HG03520 (cell line): ENCODE measurements around the gene KLF12.

Source experiments
- ATAC-seq: cut with Tn5 transposase; IDR thresholded peaks from one replicate; pipeline ENCODE4 v1.9.1; 2021; ENCODE audit warnings: mild to moderate bottlenecking, moderate library complexity; ENCODE audit not compliant: unreplicated experiment

KLF12 gene

GRCh38 chr13:74134221-74134776, at the start of gene KLF12:
TSS of gene KLF12 (minus strand) at chr13:74134404.
- ATAC-seq: peak; percentile 59

- ATAC-seq: no peak
Observed at GRCh38 chr13:74182491-74182890, 48.3 kb upstream of the KLF12 start.

GRCh38 chr13:74174810-74175209, 40.6 kb upstream of the KLF12 start:
- no peak for ATAC-seq

- ATAC-seq: no peak
Observed at GRCh38 chr13:74173822-74174221, 39.6 kb upstream of the KLF12 start.

GRCh38 chr13:74171641-74172040, 37.4 kb upstream of the KLF12 start:
- ATAC-seq: no peak

- ATAC-seq: no peak
Observed at GRCh38 chr13:74169676-74170075, 35.5 kb upstream of the KLF12 start.

- ATAC-seq: no peak
Observed at GRCh38 chr13:74168263-74168675, 34.1 kb upstream of the KLF12 start.

- no peak for ATAC-seq
Observed at GRCh38 chr13:74166261-74167004, 32.2 kb upstream of the KLF12 start.

GRCh38 chr13:74162782-74163181, 28.6 kb upstream of the KLF12 start:
- ATAC-seq: no peak

- no peak for ATAC-seq
Observed at GRCh38 chr13:74162135-74162534, 27.9 kb upstream of the KLF12 start.

- ATAC-seq: no peak
Observed at GRCh38 chr13:74158571-74159352, 24.6 kb upstream of the KLF12 start.

GRCh38 chr13:74158028-74158427, 23.8 kb upstream of the KLF12 start:
- no peak for ATAC-seq

- no peak for ATAC-seq
Observed at GRCh38 chr13:74154981-74155380, 20.8 kb upstream of the KLF12 start.

- ATAC-seq: peak; percentile 46
Observed at GRCh38 chr13:74153316-74153715, 19.1 kb upstream of the KLF12 start.

- no peak for ATAC-seq
Observed at GRCh38 chr13:74151859-74152258, 17.7 kb upstream of the KLF12 start.

GRCh38 chr13:74148352-74148751, 14.1 kb upstream of the KLF12 start:
- no peak for ATAC-seq

GRCh38 chr13:74145249-74145975, 11.2 kb upstream of the KLF12 start:
- ATAC-seq: no peak

GRCh38 chr13:74144269-74144668, 10.1 kb upstream of the KLF12 start:
- ATAC-seq: no peak

- no peak for ATAC-seq
Observed at GRCh38 chr13:74142257-74142656, 8.1 kb upstream of the KLF12 start.

- no peak for ATAC-seq
Observed at GRCh38 chr13:74138241-74138640, 4.0 kb upstream of the KLF12 start.

GRCh38 chr13:74136084-74136658, 2.0 kb upstream of the KLF12 start:
- ATAC-seq: no peak
